Liver (tissue), 9 donors: Measurements from ENCODE around the gene TUFM. TPM values are rescaled to one million over a fixed set of nuclear protein-coding genes. Genes with fewer than 3 reads are reported as not detected.

ENCODE experiments used
- DNase-seq: peaks from one replicate; pipeline ENCODE4 v3.0.0-alpha.2; 2017; ENCODE audit warnings: low spot score
- H3K27ac ChIP-seq, 2 donors: one replicate each; pipeline ENCODE4 v1.7.0; 2013; ENCODE audit warnings: inconsistent platforms in 2 of 2, low read length in 2 of 2, control low read depth in 1 of 2, low read depth in 1 of 2, mild to moderate bottlenecking in 1 of 2
- H3K27me3 ChIP-seq, 4 donors: one replicate each; pipeline versions ENCODE4 v1.6.1 to v1.7.0; 2013; ENCODE audit warnings: low read length in 3 of 4, inconsistent platforms in 1 of 4, mild to moderate bottlenecking in 1 of 4, moderate library complexity in 1 of 4; ENCODE audit not compliant: control insufficient read depth in 4 of 4, insufficient read depth in 4 of 4
- H3K36me3 ChIP-seq, 4 donors: one replicate each; pipeline versions ENCODE4 v1.6.1 to v1.7.0; 2013; ENCODE audit warnings: low read length in 3 of 4, mild to moderate bottlenecking in 3 of 4, low read depth in 1 of 4, moderate library complexity in 1 of 4; ENCODE audit not compliant: control insufficient read depth in 4 of 4, insufficient read depth in 3 of 4
- H3K4me1 ChIP-seq, 4 donors: one replicate each; pipeline versions ENCODE4 v1.6.1 to v1.7.0; 2013; ENCODE audit warnings: low read length in 3 of 4, mild to moderate bottlenecking in 3 of 4, moderate library complexity in 1 of 4; ENCODE audit not compliant: control insufficient read depth in 4 of 4, insufficient read depth in 4 of 4
- H3K4me3 ChIP-seq, 3 donors: one replicate each; pipeline versions ENCODE4 v1.6.1 to v1.7.0; 2013; ENCODE audit warnings: low read length in 3 of 3, control low read depth in 1 of 3, low read depth in 1 of 3, mild to moderate bottlenecking in 1 of 3
- H3K9ac ChIP-seq, 2 donors: one replicate each; pipeline ENCODE4 v1.7.0; 2013; ENCODE audit warnings: low read length in 2 of 2, mild to moderate bottlenecking in 2 of 2, moderate library complexity in 2 of 2, control low read depth in 1 of 2, low read depth in 1 of 2
- H3K9me3 ChIP-seq, 4 donors: one replicate each; pipeline versions ENCODE4 v1.6.1 to v1.7.0; 2013; ENCODE audit warnings: low read length in 3 of 4; ENCODE audit not compliant: control insufficient read depth in 4 of 4
- ATF3 ChIP-seq: IDR thresholded peaks from 2 replicates; pipeline ENCODE4 v1.6.1; 2016; ENCODE audit warnings: antibody characterized with exemption
- CTCF ChIP-seq: fragments of 150-350 bp; IDR thresholded peaks from 2 replicates; pipeline ENCODE4 v1.5.1; 2017; ENCODE audit warnings: improper control_type of control experiment, low read depth, low read length; ENCODE audit not compliant: missing input control
- EGR1 ChIP-seq, 2 donors: IDR thresholded peaks; 2 replicates each; pipeline ENCODE4 v1.6.1; 2016 to 2018; ENCODE audit warnings: antibody characterized with exemption in 2 of 2, low read depth in 2 of 2
- FOXA1 ChIP-seq: IDR thresholded peaks from 2 replicates; pipeline ENCODE4 v1.6.1; 2016; ENCODE audit warnings: antibody characterized with exemption
- FOXA2 ChIP-seq: IDR thresholded peaks from 2 replicates; pipeline ENCODE4 v1.6.1; 2016; ENCODE audit warnings: antibody characterized with exemption
- HNF4A ChIP-seq, 2 donors: conservative IDR thresholded peaks; 2 replicates each; pipeline ENCODE4 v1.6.1; 2016; ENCODE audit warnings: antibody characterized with exemption in 2 of 2, mild to moderate bottlenecking in 2 of 2
- HNF4G ChIP-seq: IDR thresholded peaks from 2 replicates; pipeline ENCODE4 v1.6.1; 2016; ENCODE audit warnings: antibody characterized with exemption
- JUND ChIP-seq, 2 donors: IDR thresholded peaks; 2 replicates each; pipeline ENCODE4 v1.6.1; 2016; ENCODE audit warnings: antibody characterized with exemption in 2 of 2
- MAX ChIP-seq: IDR thresholded peaks from 2 replicates; pipeline ENCODE4 v1.6.1; 2016; ENCODE audit warnings: antibody characterized with exemption
- NR2F2 ChIP-seq: IDR thresholded peaks from 2 replicates; pipeline ENCODE4 v1.6.1; 2016; ENCODE audit warnings: antibody characterized with exemption
- RAD21 ChIP-seq, 2 donors: IDR thresholded peaks; 2 replicates each; pipeline ENCODE4 v1.6.1; 2016; ENCODE audit warnings: antibody characterized with exemption in 2 of 2, mild to moderate bottlenecking in 2 of 2
- REST ChIP-seq: IDR thresholded peaks from 2 replicates; pipeline ENCODE4 v1.6.1; 2016; ENCODE audit warnings: antibody characterized with exemption, mild to moderate bottlenecking
- RXRA ChIP-seq, 2 donors: IDR thresholded peaks; 2 replicates each; pipeline ENCODE4 v1.6.1; 2017 to 2018; ENCODE audit warnings: antibody characterized with exemption in 2 of 2, mild to moderate bottlenecking in 1 of 2
- SP1 ChIP-seq: IDR thresholded peaks from 2 replicates; pipeline ENCODE4 v1.6.1; 2018; ENCODE audit warnings: antibody characterized with exemption, mild to moderate bottlenecking
- TAF1 ChIP-seq: conservative IDR thresholded peaks from 2 replicates; pipeline ENCODE4 v1.6.1; 2016; ENCODE audit warnings: antibody characterized with exemption, mild to moderate bottlenecking
- YY1 ChIP-seq: IDR thresholded peaks from 2 replicates; pipeline ENCODE4 v1.6.1; 2016; ENCODE audit warnings: antibody characterized with exemption, mild to moderate bottlenecking
- ZBTB33 ChIP-seq: IDR thresholded peaks from 2 replicates; pipeline ENCODE4 v1.6.1; 2016; ENCODE audit warnings: antibody characterized with exemption
- WGBS: extraction: QIAGEN DNeasy Blood & Tissue Kit; methylation state at CpG from one replicate; pipeline ENCODE4 v1.1.7; 2013; 5-methylcytosine and 5-hydroxymethylcytosine counted together
- polyA plus RNA-seq, 2 donors: library from polyadenylated mRNA; stranded (reverse) in 1 of 2; unstranded in 1 of 2; fragments of 200-250 nt in 1 of 2; fragments of >200 nt in 1 of 2; fragmentation: Nextera tagmentation in 1 of 2; extraction: Ambion mirVana in 1 of 2; gene quantifications; one replicate each; pipeline versions ENCODE4 v1.2.1 to v1.2.3, GENCODE V29; 2013 to 2015
- total RNA-seq, 2 donors: library from RNA; depleted of rRNA; stranded (reverse); fragments of >200 nt; gene quantifications; one replicate each; pipeline ENCODE4 v1.2.3, GENCODE V29; 2014
- donor health status: healthy.
- donor health status: healthy.
- donor health status: healthy.
- donor health status: healthy.
- donor health status: healthy.

TUFM gene
- total and polyA plus RNA-seq, 4 donors: 90.4 to 191 (median 136) TPM

GRCh38 chr16:28878083-28878926 lies 32.2 kb upstream of the TUFM start, which contains the start of gene ATP2A1 (continued):
- TF ChIP-seq REST (no peak), FOXA1 (no peak), TAF1 (no peak), FOXA2 (no peak)

- Histone ChIP-seq H3K4me3 (no peak overlapping the region), H3K4me1 (peaks cover 2 to 12% (median 11%) of the 10 kb centered on the region in 4 donors), H3K27me3 (no peaks in the 10 kb centered on the region), H3K9me3 (no peaks in the 10 kb centered on the region), H3K27ac (no peak overlapping the region), H3K36me3 (peaks cover 0 to 6% (median 2%) of the 10 kb centered on the region in 4 donors), H3K9ac (no peak overlapping the region)
- WGBS: 76% methylated on average over 2 of the region's 2 CpGs
- DNase-seq: no peak
- TF ChIP-seq YY1 (no peak), FOXA2 (no peak), SP1 (no peak), NR2F2 (no peak), JUND (IDR thresholded peaks at IDR 0.05) (no peak), CTCF (no peak), RXRA (IDR thresholded peaks at IDR 0.05) (no peak)
These were observed 31.5 kb upstream of the TUFM start for GRCh38 chr16:28877655-28878000.

- DNase-seq: no peak
- Histone ChIP-seq H3K27me3 (no peaks in the 10 kb centered on the region), H3K27ac (no peak overlapping the region), H3K9ac (no peak overlapping the region), H3K9me3 (no peaks in the 10 kb centered on the region), H3K4me1 (peaks cover 2 to 12% (median 11%) of the 10 kb centered on the region in 4 donors), H3K36me3 (peaks cover 0 to 9% (median 4%) of the 10 kb centered on the region in 4 donors), H3K4me3 (no peak overlapping the region)
- 62% methylated on average over 12 of the region's 12 CpGs for WGBS
- TF ChIP-seq REST: no peak
- no peak for TF ChIP-seq NR2F2
- no peak for TF ChIP-seq RXRA (IDR thresholded peaks at IDR 0.05)
- no peak for TF ChIP-seq HNF4A (conservative IDR thresholded peaks at IDR 0.05)
- TF ChIP-seq FOXA2: no peak
- no peak for TF ChIP-seq ATF3
- no peak for TF ChIP-seq RAD21 (IDR thresholded peaks at IDR 0.05)
- TF ChIP-seq TAF1: no peak
- no peak for TF ChIP-seq SP1
- TF ChIP-seq EGR1 (IDR thresholded peaks at IDR 0.05; ENCODE audit: low read depth in 2 of 2): no peak
- TF ChIP-seq ZBTB33: no peak
- TF ChIP-seq JUND (IDR thresholded peaks at IDR 0.05): no peak
- no peak for TF ChIP-seq HNF4G
- TF ChIP-seq MAX: no peak
These were observed 31.0 kb upstream of the TUFM start for GRCh38 chr16:28876973-28877654.
